IMR-90 (cell line): Measurements from ENCODE around the gene FBP1. TPM values are rescaled to one million over a fixed set of nuclear protein-coding genes. Genes with fewer than 3 reads are reported as not detected.
A peak's percentile ranks its signal among the peaks of the same experiment; 100 is the strongest.

ENCODE experiments used
- ATAC-seq: fragments of 200-7000 bp; cut with Tn5 transposase; 2 replicates; pipeline ENCODE4 v1.9.1; 2020; ENCODE audit warnings: low read depth, mild to moderate bottlenecking, moderate library complexity
- BruUV-seq: library from RNA; stranded (reverse); fragments of 400-500 nt; replicated peaks from 2 replicates; lab custom pipeline; 2021; lab: Mats Ljungman, UMichigan
- CTCF ChIA-PET: fragments of 300-600 bp; formaldehyde crosslinking; extraction: SDS; loops from one replicate; lab custom pipeline; 2021; ENCODE audit warnings: antibody characterized with exemption; lab: Yijun Ruan, JAX
- POLR2A ChIA-PET: fragments of 300-600 bp; sonication (Branson Sonifier 250); formaldehyde crosslinking; loops from one replicate; lab custom pipeline; 2022; ENCODE audit warnings: antibody characterized with exemption; ENCODE audit not compliant: unreplicated experiment; lab: Charles Lee
- DNase-seq: peaks from one replicate; pipeline ENCODE4 v3.0.0; 2013
- H2AFZ ChIP-seq: replicated peaks from 2 replicates; pipeline ENCODE3; 2013; ENCODE audit warnings: low read length, mild to moderate bottlenecking; ENCODE audit not compliant: poor library complexity
- H2AK5ac ChIP-seq: 2 replicates; pipeline ENCODE4 v1.6.1; 2013; ENCODE audit warnings: low read depth, low read length, inconsistent platforms
- H2AK9ac ChIP-seq: replicated peaks from 2 replicates; pipeline ENCODE3; 2013; ENCODE audit warnings: mild to moderate bottlenecking, low read depth, low read length, moderate library complexity; ENCODE audit not compliant: poor library complexity
- H2BK120ac ChIP-seq: 2 replicates; pipeline ENCODE4 v1.6.1; 2013; ENCODE audit warnings: low read depth, low read length, inconsistent platforms
- H2BK15ac ChIP-seq: 3 replicates; pipeline ENCODE4 v1.6.1; 2013; ENCODE audit warnings: low read depth, low read length, inconsistent platforms
- H2BK20ac ChIP-seq: 2 replicates; pipeline ENCODE4 v1.6.1; 2013; ENCODE audit warnings: low read depth, mild to moderate bottlenecking, inconsistent platforms, low read length, moderate library complexity
- H2BK5ac ChIP-seq: 2 replicates; pipeline ENCODE4 v1.6.1; 2013; ENCODE audit warnings: mild to moderate bottlenecking, low read depth, low read length, inconsistent platforms; ENCODE audit not compliant: poor library complexity, severe bottlenecking
- H3K14ac ChIP-seq: replicated peaks from 2 replicates; pipeline ENCODE4 v1.6.1; 2013; ENCODE audit warnings: low read depth, low read length, inconsistent platforms
- H3K18ac ChIP-seq: 2 replicates; pipeline ENCODE4 v1.6.1; 2013; ENCODE audit warnings: low read depth, low read length, control low read depth
- H3K23ac ChIP-seq: 2 replicates; pipeline ENCODE4 v1.6.1; 2013; ENCODE audit warnings: low read depth, low read length, inconsistent platforms
- H3K27ac ChIP-seq: 2 replicates; pipeline ENCODE4 v1.5.1; 2013; ENCODE audit warnings: mild to moderate bottlenecking, control low read depth, low read length; ENCODE audit not compliant: insufficient read depth
- H3K27me3 ChIP-seq: 2 replicates; pipeline ENCODE4 v1.6.1; 2013; ENCODE audit warnings: low read length; ENCODE audit not compliant: control insufficient read depth, insufficient read depth
- H3K36me3 ChIP-seq: 2 replicates; pipeline ENCODE4 v1.6.1; 2013; ENCODE audit warnings: low read length, mixed read lengths; ENCODE audit not compliant: control insufficient read depth, insufficient read depth
- H3K4ac ChIP-seq: 2 replicates; pipeline ENCODE4 v1.6.1; 2013; ENCODE audit warnings: low read depth, low read length, inconsistent platforms
- H3K4me1 ChIP-seq: 2 replicates; pipeline ENCODE4 v1.6.1; 2013; ENCODE audit warnings: low read length, mixed read lengths; ENCODE audit not compliant: control insufficient read depth, insufficient read depth
- H3K4me2 ChIP-seq: 2 replicates; pipeline ENCODE4 v1.6.1; 2013; ENCODE audit warnings: low read depth, mild to moderate bottlenecking, control low read depth, low read length, moderate library complexity
- H3K4me3 ChIP-seq: 2 replicates; pipeline ENCODE4 v1.5.1; 2013; ENCODE audit warnings: low read depth, mild to moderate bottlenecking, control low read depth, low read length, moderate library complexity; ENCODE audit not compliant: insufficient read depth
- H3K56ac ChIP-seq: 2 replicates; pipeline ENCODE4 v1.6.1; 2013; ENCODE audit warnings: low read length, inconsistent platforms; ENCODE audit not compliant: insufficient read depth; ENCODE audit errors: extremely low read depth
- H3K79me1 ChIP-seq, 2 experiments: 2 replicates each; pipeline ENCODE4 v1.6.1; 2013; ENCODE audit warnings: low read length in 2 of 2, inconsistent platforms in 1 of 2, low read depth in 1 of 2
- H3K9ac ChIP-seq: 2 replicates; pipeline ENCODE4 v1.6.1; 2013; ENCODE audit warnings: low read depth, low read length, control low read depth
- H3K9me1 ChIP-seq: 2 replicates; pipeline ENCODE4 v1.6.1; 2013; ENCODE audit warnings: low read length, inconsistent platforms; ENCODE audit not compliant: insufficient read depth
- H3K9me3 ChIP-seq: 2 replicates; pipeline ENCODE4 v1.6.1; 2013; ENCODE audit warnings: low read length; ENCODE audit not compliant: control insufficient read depth, insufficient read depth
- H4K20me1 ChIP-seq: 2 replicates; pipeline ENCODE4 v1.6.1; 2013; ENCODE audit warnings: low read length, inconsistent platforms; ENCODE audit not compliant: insufficient read depth
- H4K5ac ChIP-seq: 2 replicates; pipeline ENCODE4 v1.6.1; 2013; ENCODE audit warnings: mild to moderate bottlenecking, low read depth, low read length, control low read depth
- H4K8ac ChIP-seq, 2 experiments: 2 replicates each; pipeline ENCODE4 v1.6.1; 2013; ENCODE audit warnings: low read depth in 2 of 2, low read length in 2 of 2, control low read depth in 1 of 2, inconsistent platforms in 1 of 2
- H4K91ac ChIP-seq: 2 replicates; pipeline ENCODE4 v1.6.1; 2013; ENCODE audit warnings: low read depth, low read length, inconsistent platforms; ENCODE audit not compliant: insufficient read depth
- BHLHE40 ChIP-seq: fragments of 150-350 bp; IDR thresholded peaks from 2 replicates; pipeline ENCODE4 v1.6.1; 2016; ENCODE audit warnings: mild to moderate bottlenecking, low read depth, low read length
- CEBPB ChIP-seq: IDR thresholded peaks from 2 replicates; pipeline ENCODE4 v1.6.1; 2012; ENCODE audit warnings: low read depth, low read length, improper control_type of control experiment
- RAD21 ChIP-seq: IDR thresholded peaks from 2 replicates; pipeline ENCODE4 v1.6.1; 2012; ENCODE audit warnings: low read length, improper control_type of control experiment
- RCOR1 ChIP-seq: IDR thresholded peaks from 2 replicates; pipeline ENCODE4 v1.6.1; 2012; ENCODE audit warnings: mild to moderate bottlenecking, low read length, improper control_type of control experiment; ENCODE audit not compliant: insufficient replicate concordance
- SMC3 ChIP-seq: fragments of 150-350 bp; IDR thresholded peaks from 2 replicates; pipeline ENCODE4 v1.6.1; 2016; ENCODE audit warnings: low read depth, mild to moderate bottlenecking, antibody characterized with exemption, low read length, moderate library complexity
- WGBS, 2 experiments: methylation state at CpG; one replicate each; pipeline versions ENCODE4 v1.1.5 to v1.1.7; 2013; ENCODE audit warnings: missing lambda C conversion rate in 2 of 2; ENCODE audit not compliant: insufficient read length in 1 of 2; ENCODE audit errors: extremely low coverage in 2 of 2; 5-methylcytosine and 5-hydroxymethylcytosine counted together
- dilution Hi-C: fragments of 300-500 bp; cut with HindIII; formaldehyde crosslinking; loops from one replicate; pipeline ENCODE4 v1.14.3; 2018; ENCODE audit warnings: low sequenced_read_pairs; ENCODE audit not compliant: unreplicated experiment
- in situ Hi-C: fragments of 300-500 bp; cut with MboI; formaldehyde crosslinking; loops from 3 replicates; pipeline ENCODE4 v1.14.3; 2019; ENCODE audit warnings: low sequenced_read_pairs, inconsistent platforms, mixed read lengths
- intact Hi-C: fragments of 100-400 bp; cut with micrococcal nuclease; formaldehyde crosslinking; loops from 2 replicates; pipeline ENCODE4 v1.10.0; 2022
- polyA plus RNA-seq, 3 experiments: library from polyadenylated mRNA; depleted of rRNA; stranded (reverse); fragments of >200 nt; gene quantifications; 2 replicates each; pipeline ENCODE4 v1.2.3, GENCODE V29; 2012; ENCODE audit warnings: low replicate concordance in 1 of 3
- total RNA-seq: library from RNA; depleted of rRNA; stranded (reverse); fragments of >200 nt; gene quantifications from 2 replicates; pipeline ENCODE4 v1.2.3, GENCODE V29; 2012
- TF ChIP-seq, protein P1 (sequence below): conservative IDR thresholded peaks from 2 replicates; pipeline ENCODE4 v1.5.1; 2012; ENCODE audit warnings: mild to moderate bottlenecking, low read depth, low read length, improper control_type of control experiment
- TF ChIP-seq, protein P2 (sequence below): fragments of 150-350 bp; IDR thresholded peaks from 2 replicates; pipeline ENCODE4 v1.6.1; 2017; ENCODE audit warnings: mild to moderate bottlenecking, antibody characterized with exemption, low read length, low read depth
- TF ChIP-seq, protein P3 (sequence below): fragments of 150-350 bp; IDR thresholded peaks from 2 replicates; pipeline ENCODE4 v1.6.1; 2016; ENCODE audit warnings: low read depth, mild to moderate bottlenecking, low read length, moderate library complexity, borderline replicate concordance

The FBP1 gene
- total and polyA plus RNA-seq, 2 of the 4 experiments (the other 2 are of a cell fraction): not detected

DNA sequence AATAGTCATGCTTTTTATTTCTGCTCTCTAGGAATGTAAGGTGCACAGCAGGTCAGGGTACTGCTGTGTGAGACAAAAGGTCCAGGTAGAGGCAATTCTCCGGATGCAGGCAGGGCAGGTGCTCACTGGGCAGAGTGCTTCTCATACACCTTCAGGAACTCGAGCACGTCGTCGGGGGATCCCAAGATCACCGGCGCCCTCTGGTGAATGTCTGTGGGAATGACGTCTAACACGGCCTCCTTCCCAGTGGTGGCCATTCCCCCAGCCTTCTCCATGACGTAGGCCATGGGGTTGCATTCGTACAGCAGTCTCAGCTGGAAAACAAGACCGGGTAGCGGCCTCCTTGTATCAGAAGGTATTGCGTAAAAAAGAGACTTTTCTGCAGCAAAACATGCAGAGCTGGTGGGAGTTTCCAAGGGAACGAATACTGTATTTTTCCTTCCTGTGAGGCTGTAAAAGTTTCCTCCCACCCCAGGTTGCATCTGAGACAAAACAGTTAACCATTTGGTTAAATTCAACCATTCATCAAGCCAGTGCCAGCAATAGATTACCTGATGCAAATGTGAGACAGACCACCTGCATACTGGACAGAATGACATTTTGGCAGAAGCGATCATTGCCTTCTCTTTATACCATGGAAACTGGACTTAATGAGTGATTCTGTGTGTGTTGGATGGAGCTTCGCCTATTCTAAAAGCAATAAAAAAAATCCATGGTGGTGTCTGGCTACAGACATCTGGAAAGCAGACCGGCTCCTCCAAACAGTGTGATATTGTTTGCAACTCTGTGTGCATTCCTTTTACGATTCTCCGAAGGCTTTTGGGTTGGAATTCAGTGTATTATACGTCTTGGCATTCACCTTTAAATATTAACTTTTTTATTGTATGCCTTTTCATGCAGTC, 35.8 kb downstream of the FBP1 start:
- no peak overlapping the region for H2BK5ac ChIP-seq
- no peak overlapping the region for H2BK15ac ChIP-seq
- no peak overlapping the region for H2BK20ac ChIP-seq
- H4K20me1 ChIP-seq: no peaks in the 10 kb centered on the region
- H3K4me1 ChIP-seq: no peaks in the 10 kb centered on the region
- no peaks in the 10 kb centered on the region for H3K9me1 ChIP-seq
- H3K4ac ChIP-seq: no peak overlapping the region
- no peak overlapping the region for H3K18ac ChIP-seq
- no peak overlapping the region for H4K8ac ChIP-seq
- H3K36me3 ChIP-seq: no peaks in the 10 kb centered on the region
- H3K23ac ChIP-seq: no peak overlapping the region
- intact Hi-C loops: no loop called here
- H3K4me3 ChIP-seq: no peak overlapping the region
- peak overlapping the region; percentile 46; the same call in 1 of the 2 replicates for H3K4me2 ChIP-seq
- BruUV-seq: no TSS peak
- CTCF ChIA-PET: interaction anchor here (0.6 kb wide), 1 partner anchor 1470 kb away, joined by 6 read pairs; no protein-coding TSS in a partner anchor
- H3K9ac ChIP-seq: no peak overlapping the region
- peaks cover 33% of the 10 kb centered on the region for H3K27me3 ChIP-seq
- no peak overlapping the region for H3K27ac ChIP-seq
- H3K79me1 ChIP-seq: no peaks in the 10 kb centered on the region
- no peak overlapping the region for H3K56ac ChIP-seq
- TF ChIP-seq, protein P1, sequence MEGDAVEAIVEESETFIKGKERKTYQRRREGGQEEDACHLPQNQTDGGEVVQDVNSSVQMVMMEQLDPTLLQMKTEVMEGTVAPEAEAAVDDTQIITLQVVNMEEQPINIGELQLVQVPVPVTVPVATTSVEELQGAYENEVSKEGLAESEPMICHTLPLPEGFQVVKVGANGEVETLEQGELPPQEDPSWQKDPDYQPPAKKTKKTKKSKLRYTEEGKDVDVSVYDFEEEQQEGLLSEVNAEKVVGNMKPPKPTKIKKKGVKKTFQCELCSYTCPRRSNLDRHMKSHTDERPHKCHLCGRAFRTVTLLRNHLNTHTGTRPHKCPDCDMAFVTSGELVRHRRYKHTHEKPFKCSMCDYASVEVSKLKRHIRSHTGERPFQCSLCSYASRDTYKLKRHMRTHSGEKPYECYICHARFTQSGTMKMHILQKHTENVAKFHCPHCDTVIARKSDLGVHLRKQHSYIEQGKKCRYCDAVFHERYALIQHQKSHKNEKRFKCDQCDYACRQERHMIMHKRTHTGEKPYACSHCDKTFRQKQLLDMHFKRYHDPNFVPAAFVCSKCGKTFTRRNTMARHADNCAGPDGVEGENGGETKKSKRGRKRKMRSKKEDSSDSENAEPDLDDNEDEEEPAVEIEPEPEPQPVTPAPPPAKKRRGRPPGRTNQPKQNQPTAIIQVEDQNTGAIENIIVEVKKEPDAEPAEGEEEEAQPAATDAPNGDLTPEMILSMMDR: peak; percentile 60
- TF ChIP-seq CEBPB: peak; percentile 44
- peak; percentile 54 for TF ChIP-seq RAD21
- TF ChIP-seq, protein P2, sequence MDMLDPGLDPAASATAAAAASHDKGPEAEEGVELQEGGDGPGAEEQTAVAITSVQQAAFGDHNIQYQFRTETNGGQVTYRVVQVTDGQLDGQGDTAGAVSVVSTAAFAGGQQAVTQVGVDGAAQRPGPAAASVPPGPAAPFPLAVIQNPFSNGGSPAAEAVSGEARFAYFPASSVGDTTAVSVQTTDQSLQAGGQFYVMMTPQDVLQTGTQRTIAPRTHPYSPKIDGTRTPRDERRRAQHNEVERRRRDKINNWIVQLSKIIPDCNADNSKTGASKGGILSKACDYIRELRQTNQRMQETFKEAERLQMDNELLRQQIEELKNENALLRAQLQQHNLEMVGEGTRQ: no peak
- peak; percentile 48 for TF ChIP-seq SMC3
- TF ChIP-seq, protein P3, sequence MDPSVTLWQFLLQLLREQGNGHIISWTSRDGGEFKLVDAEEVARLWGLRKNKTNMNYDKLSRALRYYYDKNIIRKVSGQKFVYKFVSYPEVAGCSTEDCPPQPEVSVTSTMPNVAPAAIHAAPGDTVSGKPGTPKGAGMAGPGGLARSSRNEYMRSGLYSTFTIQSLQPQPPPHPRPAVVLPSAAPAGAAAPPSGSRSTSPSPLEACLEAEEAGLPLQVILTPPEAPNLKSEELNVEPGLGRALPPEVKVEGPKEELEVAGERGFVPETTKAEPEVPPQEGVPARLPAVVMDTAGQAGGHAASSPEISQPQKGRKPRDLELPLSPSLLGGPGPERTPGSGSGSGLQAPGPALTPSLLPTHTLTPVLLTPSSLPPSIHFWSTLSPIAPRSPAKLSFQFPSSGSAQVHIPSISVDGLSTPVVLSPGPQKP: no peak
- TF ChIP-seq RCOR1: no peak
- TF ChIP-seq BHLHE40: no peak
- 2% methylated on average over 6 of the region's 21 CpGs; no CpG with 5 or more reads in 1 of the 2 experiments for WGBS, 2 experiments
- dilution Hi-C loops: no loop called here
- peak overlapping the region; percentile 4 for H2AFZ ChIP-seq
- H2BK120ac ChIP-seq: no peak overlapping the region
- DNase-seq (peak; percentile 61), ATAC-seq (peak; percentile 97)
- no peak overlapping the region for H4K5ac ChIP-seq
- no peak overlapping the region for H2AK5ac ChIP-seq
- POLR2A ChIA-PET: no interaction called here
- H2AK9ac ChIP-seq: no peak overlapping the region
- no peak overlapping the region for H4K91ac ChIP-seq
- H3K14ac ChIP-seq: no peak overlapping the region
- in situ Hi-C loops: no loop called here
- no peaks in the 10 kb centered on the region for H3K9me3 ChIP-seq
